Measurements from ENCODE around the gene PMVK. TPM values are rescaled to one million over a fixed set of nuclear protein-coding genes. Genes with fewer than 3 reads are reported as not detected.
A peak's percentile ranks its signal among the peaks of the same experiment; 100 is the strongest.

The PMVK gene
- total RNA-seq, 1 experiment from 2014 or later: 32.3 TPM

GRCh38 chr1:154931940-154932487 is 4.5 kb downstream of the PMVK start:
- TF ChIP-seq CTCF (conservative IDR thresholded peaks at IDR 0.05; ENCODE audit: low read depth, low read length) (no peak), EZH2phosphoT487 (IDR thresholded peaks at IDR 0.05; ENCODE audit: borderline replicate concordance, low read length) (no peak), EZH2 (IDR thresholded peaks at IDR 0.05; ENCODE audit: low read length, unreplicated experiment) (no peak)
- Histone ChIP-seq H3K4me2 (ENCODE audit: low read length) (peak overlapping the region; percentile 62), H3K27me3 (ENCODE audit: low read length) (no peaks in the 10 kb centered on the region), H3K36me3 (ENCODE audit: low read depth, low read length) (peaks cover 3% of the 10 kb centered on the region; the same call in 1 of the 2 replicates), H3F3A (ENCODE audit: low read length, unreplicated experiment) (peaks cover 4% of the 10 kb centered on the region), H3K9me3 (ENCODE audit: low read length) (no peaks in the 10 kb centered on the region), H3K4me1 (ENCODE audit: insufficient read depth, low read length) (peaks cover 27% of the 10 kb centered on the region), H3K79me2 (ENCODE audit: low read length) (peaks cover 15% of the 10 kb centered on the region), H3K9me2 (replicated peaks; ENCODE audit: low read length) (no peaks in the 10 kb centered on the region), H3K9ac (ENCODE audit: low read length) (peak overlapping the region; percentile 35), H3K27ac (ENCODE audit: low read length) (peak overlapping the region; percentile 56), H3K4me3 (ENCODE audit: low read length) (peak overlapping the region; percentile 36; the same call in 1 of the 2 replicates), H4K20me1 (ENCODE audit: low read length) (no peaks in the 10 kb centered on the region), H2AFZ (ENCODE audit: low read length) (peak overlapping the region; percentile 65)
- CTCF ChIA-PET: interaction anchor here (0.6 to 0.9 kb wide), 7 partner anchors 12 to 372 kb away, joined by 3 to 6 read pairs (median 3); no protein-coding TSS in a partner anchor
- peak; percentile 75 for ATAC-seq
- POLR2A ChIA-PET (ENCODE audit: unreplicated experiment): no interaction called here
- BruUV-seq (replicated peaks): no TSS peak
- DNase-seq: peak; percentile 95
- intact Hi-C loops (cut with micrococcal nuclease): no loop called here

GRCh38 chr1:154926201-154926600 is 10.3 kb downstream of the PMVK start:
- Histone ChIP-seq H3K9me2 (replicated peaks; ENCODE audit: low read length) (no peaks in the 10 kb centered on the region), H2AFZ (ENCODE audit: low read length) (no peak overlapping the region), H3F3A (ENCODE audit: low read length, unreplicated experiment) (no peaks in the 10 kb centered on the region), H3K4me2 (ENCODE audit: low read length) (no peak overlapping the region), H3K9ac (ENCODE audit: low read length) (no peak overlapping the region), H3K36me3 (ENCODE audit: low read depth, low read length) (peaks cover 15% of the 10 kb centered on the region; the same call in 1 of the 2 replicates), H3K4me1 (ENCODE audit: insufficient read depth, low read length) (no peaks in the 10 kb centered on the region), H3K27ac (ENCODE audit: low read length) (no peak overlapping the region), H3K9me3 (ENCODE audit: low read length) (no peaks in the 10 kb centered on the region), H3K27me3 (ENCODE audit: low read length) (no peaks in the 10 kb centered on the region), H4K20me1 (ENCODE audit: low read length) (no peaks in the 10 kb centered on the region), H3K4me3 (ENCODE audit: low read length) (no peak overlapping the region), H3K79me2 (ENCODE audit: low read length) (no peaks in the 10 kb centered on the region)
- DNase-seq (no peak), ATAC-seq (no peak)
- intact Hi-C loops (cut with micrococcal nuclease): no loop called here
- no peak for TF ChIP-seq EZH2 (IDR thresholded peaks at IDR 0.05; ENCODE audit: low read length, unreplicated experiment)
- TF ChIP-seq EZH2phosphoT487 (IDR thresholded peaks at IDR 0.05; ENCODE audit: borderline replicate concordance, low read length): no peak
- no peak for TF ChIP-seq CTCF (conservative IDR thresholded peaks at IDR 0.05; ENCODE audit: low read depth, low read length)
- ChIA-PET CTCF (no interaction called here), POLR2A (ENCODE audit: unreplicated experiment) (no interaction called here)
- no TSS peak for BruUV-seq (replicated peaks)

- ChIA-PET CTCF (no interaction called here), POLR2A (ENCODE audit: unreplicated experiment) (no interaction called here)
- intact Hi-C loops (cut with micrococcal nuclease): no loop called here
- Histone ChIP-seq H2AFZ (ENCODE audit: low read length) (no peak overlapping the region), H3K27me3 (ENCODE audit: low read length) (no peaks in the 10 kb centered on the region), H3F3A (ENCODE audit: low read length, unreplicated experiment) (no peaks in the 10 kb centered on the region), H3K4me3 (ENCODE audit: low read length) (no peak overlapping the region), H3K4me2 (ENCODE audit: low read length) (no peak overlapping the region), H3K9me3 (ENCODE audit: low read length) (no peaks in the 10 kb centered on the region), H3K79me2 (ENCODE audit: low read length) (no peaks in the 10 kb centered on the region), H3K4me1 (ENCODE audit: insufficient read depth, low read length) (no peaks in the 10 kb centered on the region), H3K27ac (ENCODE audit: low read length) (no peak overlapping the region), H3K36me3 (ENCODE audit: low read depth, low read length) (peaks cover 15% of the 10 kb centered on the region; the same call in 1 of the 2 replicates), H4K20me1 (ENCODE audit: low read length) (no peaks in the 10 kb centered on the region), H3K9ac (ENCODE audit: low read length) (no peak overlapping the region), H3K9me2 (replicated peaks; ENCODE audit: low read length) (no peaks in the 10 kb centered on the region)
- DNase-seq (no peak), ATAC-seq (no peak)
- TF ChIP-seq CTCF (conservative IDR thresholded peaks at IDR 0.05; ENCODE audit: low read depth, low read length) (no peak), EZH2 (IDR thresholded peaks at IDR 0.05; ENCODE audit: low read length, unreplicated experiment) (no peak), EZH2phosphoT487 (IDR thresholded peaks at IDR 0.05; ENCODE audit: borderline replicate concordance, low read length) (no peak)
- BruUV-seq (replicated peaks): no TSS peak
Observed at GRCh38 chr1:154925335-154926170, 11.0 kb downstream of the PMVK start.
